ENCODE results near the gene SMTNL2.
"Not testable (repeated sequence)": the region's sequence is repeated elsewhere in the genome, so short reads cannot be mapped to it uniquely, and the experiment has no call there.

The SMTNL2 gene

GRCh38 chr17:4590981-4591453 lies 6.7 kb downstream of the SMTNL2 start:
- no peaks in the 10 kb centered on the region for H3K9me3 Mint-ChIP-seq
- H3K27ac Mint-ChIP-seq, result peak overlapping the region; percentile 15
- no peak overlapping the region for H3K4me3 Mint-ChIP-seq
- H3K4me1 Mint-ChIP-seq (ENCODE audit: low read depth), result peaks cover 35% of the 10 kb centered on the region
- H3K36me3 Mint-ChIP-seq (ENCODE audit: low read depth), result no peaks in the 10 kb centered on the region
- H3K27me3 Mint-ChIP-seq, result peaks cover 78% of the 10 kb centered on the region
- intact Hi-C loops (cut with micrococcal nuclease), result no loop called here

DNA sequence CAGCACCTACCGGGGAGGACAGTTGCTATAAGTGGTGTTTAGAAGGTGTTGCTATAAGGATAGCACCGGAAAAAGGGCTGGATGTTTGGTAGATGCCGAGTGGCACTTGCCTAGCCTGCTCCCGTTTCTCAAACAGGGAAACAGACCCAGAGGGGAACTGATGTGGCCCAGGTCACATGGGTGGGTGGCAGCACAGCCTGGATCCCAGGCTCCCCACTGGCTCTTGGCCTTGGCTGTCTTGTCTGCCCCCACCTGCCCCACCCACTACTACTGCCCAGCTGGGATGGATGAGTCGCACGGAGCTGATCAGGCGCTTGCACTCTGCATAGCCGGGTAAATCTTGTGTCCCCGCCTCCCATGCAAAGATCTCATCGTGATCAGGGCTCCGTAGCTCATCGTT lies 7.2 kb downstream of the SMTNL2 start:
- peaks cover 76% of the 10 kb centered on the region for H3K27me3 Mint-ChIP-seq
- peaks cover 35% of the 10 kb centered on the region for H3K4me1 Mint-ChIP-seq (ENCODE audit: low read depth)
- no peak overlapping the region for H3K4me3 Mint-ChIP-seq
- H3K36me3 Mint-ChIP-seq (ENCODE audit: low read depth), result no peaks in the 10 kb centered on the region
- H3K27ac Mint-ChIP-seq, result no peak overlapping the region
- H3K9me3 Mint-ChIP-seq, result no peaks in the 10 kb centered on the region
- intact Hi-C loops (cut with micrococcal nuclease), result no loop called here

GRCh38 chr17:4592240-4593005 lies 8.1 kb downstream of the SMTNL2 start:
- Mint-ChIP-seq H3K4me1 (ENCODE audit: low read depth) (peaks cover 35% of the 10 kb centered on the region), H3K4me3 (no peak overlapping the region), H3K36me3 (ENCODE audit: low read depth) (no peaks in the 10 kb centered on the region), H3K9me3 (no peaks in the 10 kb centered on the region), H3K27me3 (peaks cover 73% of the 10 kb centered on the region), H3K27ac (no peak overlapping the region)
- intact Hi-C loops (cut with micrococcal nuclease), result no loop called here

DNA sequence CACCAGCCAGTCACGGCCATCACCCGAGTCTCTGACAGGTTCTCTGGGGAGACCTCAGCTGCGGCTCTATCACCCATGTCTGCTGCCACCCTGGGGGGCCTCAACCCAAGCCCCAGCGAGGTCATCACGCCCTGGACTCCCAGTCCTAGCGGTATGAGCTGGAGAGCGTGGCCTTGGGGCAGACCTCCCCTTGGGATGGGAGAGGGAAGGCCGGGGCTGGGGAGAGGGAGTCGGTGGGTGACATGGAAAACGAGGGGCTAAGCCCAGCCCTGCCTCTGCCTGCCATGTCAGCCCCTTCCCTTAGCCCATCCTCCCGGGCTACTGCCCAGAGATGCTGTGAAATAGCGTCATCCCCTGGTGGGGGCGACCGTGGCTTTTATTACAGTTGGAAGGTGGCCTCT lies 8.7 kb downstream of the SMTNL2 start:
- Mint-ChIP-seq H3K27me3 (peaks cover 73% of the 10 kb centered on the region), H3K4me1 (ENCODE audit: low read depth) (peaks cover 35% of the 10 kb centered on the region), H3K4me3 (no peak overlapping the region), H3K9me3 (no peaks in the 10 kb centered on the region), H3K27ac (no peak overlapping the region), H3K36me3 (ENCODE audit: low read depth) (no peaks in the 10 kb centered on the region)
- intact Hi-C loops (cut with micrococcal nuclease), result no loop called here

DNA sequence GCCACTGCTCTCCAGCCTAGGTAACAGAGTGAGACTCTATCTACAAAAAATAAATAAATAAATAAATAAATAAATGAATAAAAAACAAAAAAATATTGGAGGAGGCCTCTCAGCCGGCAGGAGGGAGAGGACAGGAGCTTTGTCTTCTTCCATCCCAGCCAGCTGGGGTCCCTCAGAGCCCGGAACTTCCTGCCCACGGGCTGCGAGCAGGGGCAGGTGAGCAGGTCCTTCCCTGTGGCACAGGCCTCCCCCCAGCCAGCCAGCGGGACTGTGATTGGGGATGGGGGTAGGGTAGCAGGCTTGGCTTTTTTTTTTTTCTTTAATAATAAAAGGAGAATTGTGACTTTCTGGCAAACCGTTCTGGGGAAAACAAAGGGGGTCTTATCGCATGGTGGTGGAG lies 10.1 kb downstream of the SMTNL2 start:
- peaks cover 35% of the 10 kb centered on the region for H3K4me1 Mint-ChIP-seq (ENCODE audit: low read depth)
- H3K9me3 Mint-ChIP-seq, result no peaks in the 10 kb centered on the region
- no peak overlapping the region for H3K27ac Mint-ChIP-seq
- peaks cover 67% of the 10 kb centered on the region for H3K27me3 Mint-ChIP-seq
- H3K36me3 Mint-ChIP-seq (ENCODE audit: low read depth), result no peaks in the 10 kb centered on the region
- no peak overlapping the region for H3K4me3 Mint-ChIP-seq
- intact Hi-C loops (cut with micrococcal nuclease), result no loop called here

GRCh38 chr17:4594931-4595684 lies 10.8 kb downstream of the SMTNL2 start:
- Mint-ChIP-seq H3K36me3 (ENCODE audit: low read depth) (no peaks in the 10 kb centered on the region), H3K27ac (peak overlapping the region; percentile 3), H3K4me3 (no peak overlapping the region), H3K4me1 (ENCODE audit: low read depth) (peaks cover 35% of the 10 kb centered on the region), H3K9me3 (no peaks in the 10 kb centered on the region), H3K27me3 (peaks cover 71% of the 10 kb centered on the region)
- intact Hi-C loops (cut with micrococcal nuclease), result no loop called here

DNA sequence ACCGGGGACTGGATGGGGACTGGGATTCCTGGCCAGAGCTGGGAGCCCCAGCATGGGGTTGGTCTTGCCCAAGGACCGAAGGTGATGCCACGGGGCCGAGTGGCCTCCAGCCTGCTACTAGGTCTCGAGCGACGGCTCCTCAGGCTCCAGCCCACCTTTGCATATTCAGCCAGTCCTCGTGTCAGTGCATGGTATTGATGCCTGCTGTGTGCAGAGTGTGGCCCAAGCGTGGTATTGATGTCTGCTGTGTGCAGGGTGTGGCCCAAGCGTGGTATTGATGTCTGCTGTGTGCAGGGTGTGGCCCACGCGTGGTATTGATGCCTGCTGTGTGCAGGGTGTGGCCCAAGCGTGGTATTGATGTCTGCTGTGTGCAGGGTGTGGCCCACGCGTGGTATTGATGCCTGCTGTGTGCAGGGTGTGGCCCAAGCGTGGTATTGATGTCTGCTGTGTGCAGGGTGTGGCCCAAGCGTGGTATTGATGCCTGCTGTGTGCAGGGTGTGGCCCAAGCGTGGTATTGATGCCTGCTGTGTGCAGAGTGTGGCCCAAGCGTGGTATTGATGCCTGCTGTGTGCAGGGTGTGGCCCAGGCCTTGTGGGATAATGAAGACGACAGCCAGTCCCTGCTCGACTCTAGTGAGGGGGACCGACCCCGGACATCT lies 11.5 kb downstream of the SMTNL2 start:
- H3K36me3 Mint-ChIP-seq (ENCODE audit: low read depth); H3K27ac Mint-ChIP-seq; H3K9me3 Mint-ChIP-seq; intact Hi-C loops (cut with micrococcal nuclease); H3K4me3 Mint-ChIP-seq: not testable (repeated sequence)
- peaks cover 69% of the 10 kb centered on the region for H3K27me3 Mint-ChIP-seq
- peaks cover 29% of the 10 kb centered on the region for H3K4me1 Mint-ChIP-seq (ENCODE audit: low read depth)

DNA sequence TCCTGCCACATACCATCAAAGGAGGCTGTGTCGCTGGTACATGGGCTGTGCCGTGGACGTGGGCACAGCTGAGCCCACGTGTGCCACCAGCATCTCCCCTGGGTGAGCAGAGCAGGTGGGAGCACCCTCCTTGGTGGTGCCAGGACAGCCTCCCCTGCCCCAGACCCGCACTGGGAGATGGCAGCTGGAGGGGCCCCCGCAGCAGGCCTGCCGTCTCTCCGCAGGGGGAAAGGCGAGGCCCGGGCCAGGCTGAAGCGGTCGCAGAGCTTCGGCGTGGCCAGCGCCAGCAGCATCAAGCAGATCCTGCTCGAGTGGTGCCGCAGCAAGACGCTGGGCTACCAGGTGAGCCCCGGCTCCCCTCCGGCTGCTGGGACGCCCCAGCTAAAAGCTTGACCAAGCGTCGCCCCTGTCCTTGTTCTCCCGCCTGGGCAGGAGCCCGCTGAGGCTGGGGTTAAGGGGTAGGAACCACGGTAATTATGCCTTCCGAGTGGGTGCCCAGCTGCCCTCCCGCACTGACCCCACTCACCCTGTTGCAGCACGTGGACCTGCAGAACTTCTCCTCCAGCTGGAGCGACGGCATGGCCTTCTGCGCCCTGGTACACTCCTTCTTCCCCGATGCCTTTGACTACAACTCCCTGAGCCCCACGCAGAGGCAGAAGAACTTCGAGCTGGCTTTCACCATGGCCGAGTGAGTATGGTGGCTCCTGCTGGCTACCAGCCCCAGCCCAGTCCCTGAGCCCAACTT lies 12.5 kb downstream of the SMTNL2 start:
- Mint-ChIP-seq H3K36me3 (ENCODE audit: low read depth) (no peaks in the 10 kb centered on the region), H3K27ac (no peak overlapping the region), H3K4me1 (ENCODE audit: low read depth) (peaks cover 20% of the 10 kb centered on the region), H3K4me3 (no peak overlapping the region), H3K9me3 (no peaks in the 10 kb centered on the region), H3K27me3 (peaks cover 60% of the 10 kb centered on the region)
- intact Hi-C loops (cut with micrococcal nuclease), result no loop called here

DNA sequence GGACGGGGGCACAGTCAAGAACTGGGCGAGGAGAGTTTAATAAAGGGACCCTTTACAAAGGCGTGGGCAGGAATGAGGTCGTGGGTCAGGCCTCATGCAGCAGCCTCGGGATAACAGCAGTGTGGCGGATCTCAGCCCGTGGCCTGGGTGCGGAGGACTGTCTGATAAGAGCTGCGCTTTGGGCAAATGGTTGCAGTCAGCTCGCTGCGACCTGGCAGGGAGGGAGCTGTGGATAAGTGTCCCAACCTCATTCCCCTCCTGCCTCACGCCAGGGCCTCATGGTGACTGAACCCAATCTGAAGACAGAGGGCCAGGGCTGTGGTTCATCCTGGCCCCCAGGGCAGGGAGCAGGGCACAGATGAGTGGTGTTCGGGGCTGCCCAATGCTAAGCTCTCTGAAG lies 13.6 kb downstream of the SMTNL2 start:
- Mint-ChIP-seq H3K27me3 (peaks cover 59% of the 10 kb centered on the region), H3K36me3 (ENCODE audit: low read depth) (no peaks in the 10 kb centered on the region), H3K4me3 (no peak overlapping the region), H3K9me3 (no peaks in the 10 kb centered on the region), H3K4me1 (ENCODE audit: low read depth) (peaks cover 10% of the 10 kb centered on the region), H3K27ac (no peak overlapping the region)
- intact Hi-C loops (cut with micrococcal nuclease), result no loop called here

- intact Hi-C loops (cut with micrococcal nuclease), result no loop called here
- Mint-ChIP-seq H3K4me1 (ENCODE audit: low read depth) (peaks cover 10% of the 10 kb centered on the region), H3K27me3 (peaks cover 59% of the 10 kb centered on the region), H3K4me3 (no peak overlapping the region), H3K27ac (no peak overlapping the region), H3K36me3 (ENCODE audit: low read depth) (no peaks in the 10 kb centered on the region), H3K9me3 (no peaks in the 10 kb centered on the region)
Observed at GRCh38 chr17:4598776-4599504, 14.6 kb downstream of the SMTNL2 start.

DNA sequence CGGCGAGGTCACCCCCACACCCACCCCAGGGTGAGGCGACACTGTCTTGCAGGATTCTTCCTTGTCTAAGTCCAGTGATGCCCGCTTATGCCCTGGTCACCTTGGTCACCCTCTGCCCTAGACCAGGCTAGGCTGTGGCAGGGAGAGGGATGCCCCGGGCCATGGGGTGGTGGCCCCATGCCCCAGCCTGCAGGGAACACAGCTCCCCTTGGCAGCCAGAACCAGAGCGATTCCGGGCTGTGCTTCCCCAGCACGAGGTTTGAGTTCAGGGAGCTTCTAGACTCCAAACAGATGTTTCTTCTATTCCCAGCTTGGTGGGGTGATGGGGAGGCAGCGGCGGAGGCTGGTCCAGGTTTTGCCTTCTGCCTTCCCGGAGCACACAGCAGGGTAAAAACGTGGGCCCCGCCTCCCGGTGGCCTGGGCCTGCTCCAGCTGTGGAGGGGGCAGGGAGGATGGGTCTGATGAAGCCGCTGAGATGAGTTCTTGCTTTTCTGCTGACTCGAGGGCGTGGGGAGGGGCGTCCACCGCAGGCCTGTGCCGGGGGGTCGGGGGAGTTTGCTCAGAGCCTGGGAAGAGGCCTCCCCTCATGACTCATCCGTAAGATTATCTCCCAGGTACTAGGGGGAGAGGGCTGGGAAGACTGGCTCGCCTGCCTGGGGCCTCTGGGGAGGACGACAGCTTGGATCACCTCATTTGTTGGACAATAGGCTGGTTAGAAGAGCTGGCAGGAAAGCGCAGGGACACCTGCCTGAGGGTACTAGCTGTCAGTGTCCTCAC lies 15.4 kb downstream of the SMTNL2 start:
- intact Hi-C loops (cut with micrococcal nuclease), result no loop called here
- peaks cover 10% of the 10 kb centered on the region for H3K4me1 Mint-ChIP-seq (ENCODE audit: low read depth)

DNA sequence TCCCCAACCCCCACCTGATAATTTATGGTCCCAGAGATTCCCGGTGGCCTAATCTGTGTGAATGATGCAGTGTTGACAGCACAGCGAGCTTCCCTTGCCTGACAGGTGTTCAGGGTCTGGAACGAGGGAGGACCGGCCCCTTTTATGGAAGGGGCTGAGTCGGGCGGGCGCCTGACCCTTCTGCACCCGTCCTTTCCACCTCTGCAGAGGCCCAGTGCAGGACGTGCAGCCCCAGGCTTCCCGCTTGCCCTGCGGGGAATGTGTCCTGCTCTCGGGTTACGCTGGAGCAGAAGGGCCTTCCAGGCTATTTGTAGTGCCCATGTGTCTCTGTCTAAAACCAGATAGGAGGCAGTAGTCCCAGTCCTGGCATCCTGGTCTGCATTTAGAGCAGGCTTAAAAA lies 16.2 kb downstream of the SMTNL2 start:
- Mint-ChIP-seq H3K4me1 (ENCODE audit: low read depth) (peaks cover 4% of the 10 kb centered on the region), H3K4me3 (no peak overlapping the region)
- intact Hi-C loops (cut with micrococcal nuclease), result no loop called here

More for the DNA sequence above, 15.4 kb downstream of the SMTNL2 start:
- H3K9me3 Mint-ChIP-seq, result no peaks in the 10 kb centered on the region
- no peak overlapping the region for H3K4me3 Mint-ChIP-seq
- no peak overlapping the region for H3K27ac Mint-ChIP-seq
- H3K27me3 Mint-ChIP-seq, result peaks cover 62% of the 10 kb centered on the region
- no peaks in the 10 kb centered on the region for H3K36me3 Mint-ChIP-seq (ENCODE audit: low read depth)

More for the DNA sequence above, 16.2 kb downstream of the SMTNL2 start:
- peaks cover 55% of the 10 kb centered on the region for H3K27me3 Mint-ChIP-seq
- no peaks in the 10 kb centered on the region for H3K9me3 Mint-ChIP-seq
- H3K36me3 Mint-ChIP-seq (ENCODE audit: low read depth), result no peaks in the 10 kb centered on the region
- H3K27ac Mint-ChIP-seq, result no peak overlapping the region
